CD4-positive, alpha-beta T cell treated with Interleukin-6 for 4 hours (primary cell): ENCODE results near the gene ZAR1L.

Experiments used
- DNase-seq: peaks from one replicate; pipeline ENCODE4 v3.0.0-alpha.2; 2020; ENCODE audit warnings: mixed read lengths

ZAR1L gene

GRCh38 chr13:32253911-32254399 lies 61.2 kb downstream of the ZAR1L start:
- DNase-seq: no peak
